Mesendoderm (in vitro differentiated cells): ENCODE results near the gene WNT16.

Experiments used
- DNase-seq: peaks from one replicate; pipeline ENCODE4 v3.0.0; 2013
- H2AK5ac ChIP-seq: 2 replicates; pipeline ENCODE4 v1.6.1; 2013; ENCODE audit warnings: low read length, inconsistent platforms
- H2BK120ac ChIP-seq: 2 replicates; pipeline ENCODE4 v1.6.1; 2013; ENCODE audit warnings: low read depth, mild to moderate bottlenecking, low read length, moderate library complexity, mixed read lengths
- H2BK15ac ChIP-seq: replicated peaks from 2 replicates; pipeline ENCODE4 v1.6.1; 2013; ENCODE audit warnings: low read depth, mild to moderate bottlenecking, moderate library complexity
- H2BK5ac ChIP-seq: 2 replicates; pipeline ENCODE4 v1.6.1; 2013; ENCODE audit warnings: low read length, inconsistent platforms
- H3K18ac ChIP-seq: 2 replicates; pipeline ENCODE4 v1.6.1; 2013; ENCODE audit warnings: mild to moderate bottlenecking, low read length, mixed read lengths
- H3K23ac ChIP-seq: one replicate; pipeline ENCODE4 v1.6.1; 2013; ENCODE audit warnings: low read length
- H3K27ac ChIP-seq: 2 replicates; pipeline ENCODE4 v1.5.1; 2013; ENCODE audit warnings: low read depth, mild to moderate bottlenecking, inconsistent platforms, low read length, moderate library complexity
- H3K27me3 ChIP-seq: 2 replicates; pipeline ENCODE4 v1.6.1; 2013; ENCODE audit warnings: low read length, control low read depth, mild to moderate bottlenecking, inconsistent platforms; ENCODE audit not compliant: insufficient read depth, poor library complexity
- H3K36me3 ChIP-seq: 2 replicates; pipeline ENCODE4 v1.6.1; 2013; ENCODE audit warnings: low read length, inconsistent platforms; ENCODE audit not compliant: control insufficient read depth, insufficient read depth
- H3K4ac ChIP-seq: one replicate; pipeline ENCODE4 v1.6.1; 2013; ENCODE audit warnings: low read depth, mild to moderate bottlenecking, low read length, moderate library complexity
- H3K4me1 ChIP-seq: 2 replicates; pipeline ENCODE4 v1.6.1; 2013; ENCODE audit warnings: low read depth, low read length, inconsistent platforms; ENCODE audit not compliant: control insufficient read depth
- H3K4me2 ChIP-seq: 2 replicates; pipeline ENCODE4 v1.6.1; 2013; ENCODE audit warnings: low read length
- H3K4me3 ChIP-seq: 2 replicates; pipeline ENCODE4 v1.5.1; 2013; ENCODE audit warnings: mild to moderate bottlenecking, low read length
- H3K56ac ChIP-seq: one replicate; pipeline ENCODE4 v1.6.1; 2013; ENCODE audit warnings: low read length
- H3K79me1 ChIP-seq: 2 replicates; pipeline ENCODE4 v1.6.1; 2013; ENCODE audit warnings: low read length, inconsistent platforms
- H3K79me2 ChIP-seq: 2 replicates; pipeline ENCODE4 v1.6.1; 2013; ENCODE audit warnings: mild to moderate bottlenecking, low read length; ENCODE audit not compliant: control insufficient read depth, insufficient read depth
- H3K9ac ChIP-seq: 2 replicates; pipeline ENCODE4 v1.6.1; 2013; ENCODE audit warnings: low read length, inconsistent platforms
- H4K5ac ChIP-seq: one replicate; pipeline ENCODE4 v1.6.1; 2013; ENCODE audit warnings: low read length
- H4K8ac ChIP-seq: one replicate; pipeline ENCODE4 v1.6.1; 2013; ENCODE audit warnings: low read depth, mild to moderate bottlenecking, control low read depth, low read length, moderate library complexity
- WGBS: extraction: QIAGEN DNeasy Blood & Tissue Kit; methylation state at CpG from one replicate; pipeline ENCODE4 v1.1.7; 2013; ENCODE audit warnings: low lambda C conversion rate, missing lambda C conversion rate; ENCODE audit not compliant: insufficient coverage; ENCODE audit errors: extremely low coverage; 5-methylcytosine and 5-hydroxymethylcytosine counted together

The WNT16 gene

GRCh38 chr7:121302214-121302745 is 26.5 kb upstream of the WNT16 start:
- Histone ChIP-seq H3K56ac (no peak overlapping the region), H4K5ac (no peak overlapping the region), H3K23ac (no peak overlapping the region), H3K4ac (no peak overlapping the region), H3K79me2 (no peaks in the 10 kb centered on the region), H2BK15ac (no peak overlapping the region), H3K9ac (no peak overlapping the region), H3K4me1 (no peaks in the 10 kb centered on the region), H3K27me3 (no peaks in the 10 kb centered on the region), H2AK5ac (no peak overlapping the region), H3K18ac (no peak overlapping the region), H4K8ac (no peak overlapping the region), H2BK5ac (no peak overlapping the region), H3K79me1 (no peaks in the 10 kb centered on the region), H2BK120ac (no peak overlapping the region), H3K4me3 (no peak overlapping the region), H3K4me2 (no peak overlapping the region), H3K36me3 (no peaks in the 10 kb centered on the region), H3K27ac (no peak overlapping the region)
- WGBS: no CpG with 5 or more reads among the region's 8 CpGs
- DNase-seq: no peak

DNA sequence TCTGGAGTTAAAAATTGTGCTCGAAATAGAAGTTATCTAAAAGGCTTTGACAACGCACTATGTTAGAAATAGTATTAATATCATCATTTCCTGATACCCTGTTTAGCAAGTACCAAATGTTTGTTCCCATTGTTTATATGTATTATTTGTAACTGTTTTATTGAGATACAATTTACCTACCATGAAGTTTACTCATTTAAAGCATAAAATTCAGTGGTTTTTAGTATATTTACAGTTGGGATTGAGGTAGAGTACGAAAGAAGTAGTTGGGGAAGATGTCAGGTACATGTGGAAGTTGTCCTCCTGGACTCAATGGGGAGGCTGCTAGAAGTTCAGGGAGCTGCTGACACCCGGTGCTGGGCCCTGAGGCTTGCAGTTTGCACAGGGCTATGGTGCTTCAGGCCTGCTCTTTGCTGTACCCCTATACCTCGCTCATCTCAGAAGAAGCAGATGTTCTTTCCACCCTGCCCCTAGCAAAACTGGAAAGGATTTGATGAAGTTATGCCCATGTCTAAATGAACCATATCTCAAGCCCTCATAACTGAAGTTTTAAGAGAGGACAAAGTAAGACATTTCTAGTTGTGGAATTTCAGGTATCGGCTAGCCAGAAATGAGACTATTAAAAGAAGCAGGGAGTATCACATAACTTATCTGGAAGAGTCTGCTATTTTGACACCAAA is 25.2 kb upstream of the WNT16 start:
- WGBS: no CpG with 5 or more reads among the region's 6 CpGs
- Histone ChIP-seq H3K36me3 (no peaks in the 10 kb centered on the region), H3K18ac (no peak overlapping the region), H3K79me2 (no peaks in the 10 kb centered on the region), H3K23ac (no peak overlapping the region), H3K4me3 (no peak overlapping the region), H3K56ac (no peak overlapping the region), H4K5ac (no peak overlapping the region), H3K27ac (no peak overlapping the region), H3K79me1 (no peaks in the 10 kb centered on the region), H3K4me1 (no peaks in the 10 kb centered on the region), H2BK5ac (no peak overlapping the region), H3K9ac (no peak overlapping the region), H2BK120ac (no peak overlapping the region), H2AK5ac (no peak overlapping the region), H2BK15ac (no peak overlapping the region), H3K27me3 (no peaks in the 10 kb centered on the region), H4K8ac (no peak overlapping the region), H3K4ac (no peak overlapping the region), H3K4me2 (no peak overlapping the region)
- peak; percentile 22 for DNase-seq

DNA sequence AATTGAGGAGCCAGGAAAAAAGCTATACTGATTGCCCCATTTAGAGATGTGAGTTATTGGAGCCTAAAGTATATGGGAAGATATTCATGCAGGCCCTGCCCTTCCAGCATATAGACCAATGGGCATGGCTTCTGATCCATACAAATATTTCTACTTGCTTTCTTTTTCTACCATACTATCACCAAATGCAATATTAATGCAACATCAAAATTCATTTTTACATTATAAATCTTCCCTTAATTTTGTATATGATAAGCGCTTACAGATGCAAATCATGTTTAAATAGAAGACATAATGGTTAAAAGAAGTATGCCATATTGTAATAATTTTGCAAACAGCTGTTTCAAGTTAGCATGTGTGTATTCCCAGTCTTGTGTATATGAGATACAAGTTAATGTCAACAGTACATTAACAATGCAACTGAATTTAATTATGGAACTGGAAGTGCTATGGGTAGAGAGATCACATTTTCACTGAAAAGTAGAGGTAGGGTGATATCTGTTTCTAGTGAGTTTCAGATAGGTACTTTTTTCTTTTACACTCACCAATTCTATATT is 24.6 kb upstream of the WNT16 start:
- Histone ChIP-seq H3K56ac (no peak overlapping the region), H2BK120ac (no peak overlapping the region), H2BK5ac (no peak overlapping the region), H3K79me1 (no peaks in the 10 kb centered on the region), H2BK15ac (no peak overlapping the region), H3K79me2 (no peaks in the 10 kb centered on the region), H3K9ac (no peak overlapping the region), H3K4me3 (no peak overlapping the region), H3K23ac (no peak overlapping the region), H3K4me1 (no peaks in the 10 kb centered on the region), H3K4me2 (no peak overlapping the region), H3K36me3 (no peaks in the 10 kb centered on the region), H3K27me3 (no peaks in the 10 kb centered on the region), H2AK5ac (no peak overlapping the region), H3K27ac (no peak overlapping the region), H4K5ac (no peak overlapping the region), H3K18ac (no peak overlapping the region), H4K8ac (no peak overlapping the region), H3K4ac (no peak overlapping the region)
- 100% methylated on average over 1 of the region's 1 CpG for WGBS
- no peak for DNase-seq

DNA sequence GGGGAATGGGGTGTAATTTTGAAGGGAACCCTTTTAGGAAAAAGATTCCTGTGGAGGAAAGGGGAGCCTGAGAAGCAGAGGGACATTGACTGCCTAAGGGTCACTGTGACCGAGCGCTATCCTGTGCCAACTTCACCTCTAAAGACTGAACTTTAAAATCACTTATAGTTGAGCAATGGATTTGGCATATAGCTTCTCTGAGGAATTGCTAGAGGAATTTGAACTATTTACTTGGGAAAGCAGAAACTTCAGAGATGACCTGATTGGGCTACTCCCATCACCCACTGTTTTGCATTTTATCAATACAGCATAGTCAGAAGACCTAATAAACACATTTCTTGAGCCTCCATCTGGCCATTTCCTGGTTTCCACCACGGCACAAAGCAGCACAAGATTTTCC is 23.7 kb upstream of the WNT16 start:
- Histone ChIP-seq H4K8ac (no peak overlapping the region), H3K18ac (no peak overlapping the region), H2BK15ac (no peak overlapping the region), H3K23ac (no peak overlapping the region), H3K4me3 (no peak overlapping the region), H3K27ac (no peak overlapping the region), H2BK5ac (no peak overlapping the region), H3K56ac (no peak overlapping the region), H3K4me1 (no peaks in the 10 kb centered on the region), H3K27me3 (no peaks in the 10 kb centered on the region), H3K4ac (no peak overlapping the region), H4K5ac (no peak overlapping the region), H3K36me3 (no peaks in the 10 kb centered on the region), H3K79me1 (no peaks in the 10 kb centered on the region), H3K9ac (no peak overlapping the region), H2BK120ac (no peak overlapping the region), H2AK5ac (no peak overlapping the region), H3K4me2 (no peak overlapping the region), H3K79me2 (no peaks in the 10 kb centered on the region)
- WGBS: no CpG with 5 or more reads among the region's 3 CpGs
- DNase-seq: peak; percentile 60

DNA sequence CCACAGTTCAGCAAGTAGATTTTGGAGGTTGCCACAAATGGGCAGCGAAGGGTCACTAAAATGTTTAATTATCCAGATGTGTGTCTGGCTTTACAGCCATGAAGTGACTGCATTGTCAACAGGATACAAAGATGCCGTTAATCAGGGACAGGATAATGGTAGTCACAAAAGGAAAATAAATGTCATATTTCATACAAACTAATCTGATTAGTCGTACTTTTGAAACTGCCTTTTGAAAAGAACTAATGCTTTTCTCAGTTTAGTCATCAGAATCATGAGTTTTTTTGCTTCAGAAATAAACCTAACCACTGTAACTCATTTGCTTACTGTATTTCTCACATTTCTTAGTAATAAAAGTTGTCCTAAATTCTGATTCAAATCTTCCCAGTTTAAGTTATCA is 22.2 kb upstream of the WNT16 start:
- no peaks in the 10 kb centered on the region for H3K79me1 ChIP-seq
- no peak for DNase-seq
- H3K27ac ChIP-seq: no peak overlapping the region
- H4K8ac ChIP-seq: no peak overlapping the region
- H2BK120ac ChIP-seq: no peak overlapping the region
- H3K4me1 ChIP-seq: no peaks in the 10 kb centered on the region
- no peaks in the 10 kb centered on the region for H3K27me3 ChIP-seq
- no peak overlapping the region for H2AK5ac ChIP-seq
- H3K36me3 ChIP-seq: no peaks in the 10 kb centered on the region
- no peaks in the 10 kb centered on the region for H3K79me2 ChIP-seq
- no peak overlapping the region for H3K4me2 ChIP-seq
- no peak overlapping the region for H2BK5ac ChIP-seq
- no peak overlapping the region for H4K5ac ChIP-seq
- no CpG with 5 or more reads among the region's 3 CpGs for WGBS
- H3K4ac ChIP-seq: no peak overlapping the region
- H3K9ac ChIP-seq: no peak overlapping the region
- no peak overlapping the region for H2BK15ac ChIP-seq
- H3K4me3 ChIP-seq: no peak overlapping the region
- no peak overlapping the region for H3K18ac ChIP-seq
- no peak overlapping the region for H3K23ac ChIP-seq
- H3K56ac ChIP-seq: no peak overlapping the region
